Aorta (tissue), 5 donors: ENCODE measurements around the gene PNLIPRP2. TPM values are rescaled to one million over a fixed set of nuclear protein-coding genes. Genes with fewer than 3 reads are reported as not detected.

Experiments
- ATAC-seq: fragments of 200-7000 bp; cut with Tn5 transposase; one replicate; pipeline ENCODE4 v1.9.1; 2022; ENCODE audit warnings: moderate library complexity; ENCODE audit not compliant: low FRiP score
- DNase-seq, 2 donors: peaks; one replicate each; pipeline ENCODE4 v3.0.0-alpha.2; 2020
- H3K27ac ChIP-seq, 2 donors: one replicate each; pipeline ENCODE4 v1.5.1; 2013; ENCODE audit warnings: low read length in 2 of 2, mild to moderate bottlenecking in 2 of 2, moderate library complexity in 2 of 2, control low read depth in 1 of 2, inconsistent platforms in 1 of 2, low read depth in 1 of 2
- H3K27me3 ChIP-seq, 2 donors: one replicate each; pipeline ENCODE4 v1.6.1; 2013; ENCODE audit warnings: control low read depth in 1 of 2, low read length in 1 of 2, mild to moderate bottlenecking in 1 of 2, moderate library complexity in 1 of 2; ENCODE audit not compliant: insufficient read depth in 2 of 2, control insufficient read depth in 1 of 2
- H3K36me3 ChIP-seq, 2 donors: one replicate each; pipeline ENCODE4 v1.6.1; 2013; ENCODE audit warnings: control low read depth in 1 of 2, low read length in 1 of 2, mild to moderate bottlenecking in 1 of 2; ENCODE audit not compliant: insufficient read depth in 2 of 2, control insufficient read depth in 1 of 2
- H3K4me1 ChIP-seq, 2 donors: one replicate each; pipeline ENCODE4 v1.6.1; 2013; ENCODE audit warnings: low read length in 2 of 2, control low read depth in 1 of 2, mild to moderate bottlenecking in 1 of 2, moderate library complexity in 1 of 2; ENCODE audit not compliant: insufficient read depth in 2 of 2, control insufficient read depth in 1 of 2
- H3K4me3 ChIP-seq, 2 donors: one replicate each; pipeline ENCODE4 v1.5.1; 2013; ENCODE audit warnings: low read length in 2 of 2, control low read depth in 1 of 2, mild to moderate bottlenecking in 1 of 2
- H3K9me3 ChIP-seq: one replicate; pipeline ENCODE4 v1.6.1; 2013; ENCODE audit warnings: mild to moderate bottlenecking, low read length; ENCODE audit not compliant: control insufficient read depth
- WGBS, 2 donors: extraction: QIAGEN DNeasy Blood & Tissue Kit; methylation state at CpG; one replicate each; pipeline ENCODE4 v1.1.7; 2013; 5-methylcytosine and 5-hydroxymethylcytosine counted together
- intact Hi-C, 2 donors: fragments of 100-400 bp; cut with DNase I; formaldehyde crosslinking; loops; one replicate each; pipeline versions ENCODE4 v1.14.2 to v1.15.0; 2022
- polyA plus RNA-seq, 2 donors: library from polyadenylated mRNA; stranded (reverse); fragments of 200-250 nt; gene quantifications; one replicate each; pipeline ENCODE4 v1.2.3, GENCODE V29; 2013
- total RNA-seq, 2 donors: library from RNA; stranded (reverse); fragmentation: NEBNext Ultra II Directional; extraction: Animal tissue kit (Norgen Biotek cat#: 25700); gene quantifications; one replicate each; pipeline ENCODE4 v1.2.1, GENCODE V29; 2021
- donor health status: healthy with polysubstance abuse.
- donor health status: Bipolar disorder and iron deficiency.
- donor health status: DM: no; HTN: no; CAD: no.
- donor health status: DM: no; HTN: no; CAD: no.
- donor health status: DM: yes; HTN: yes; CAD: no.

The PNLIPRP2 gene
- total and polyA plus RNA-seq, 4 donors: 0.77 to 4.3 (median 1.2) TPM; not detected in 1

GRCh38 chr10:116594525-116595035 lies 26.2 kb upstream of the PNLIPRP2 start:
- ATAC-seq: no peak
- Histone ChIP-seq H3K27ac (no peak overlapping the region), H3K9me3 (peaks cover 2% of the 10 kb centered on the region), H3K27me3 (peaks cover 0 to 1% of the 10 kb centered on the region in 2 donors), H3K4me3 (no peak overlapping the region), H3K4me1 (no peaks in the 10 kb centered on the region), H3K36me3 (no peaks in the 10 kb centered on the region)
- no peak for DNase-seq
- WGBS, 2 donors: 90 to 92% methylated on average over 7 of the region's 7 CpGs
- intact Hi-C loops: no loop called here

DNA sequence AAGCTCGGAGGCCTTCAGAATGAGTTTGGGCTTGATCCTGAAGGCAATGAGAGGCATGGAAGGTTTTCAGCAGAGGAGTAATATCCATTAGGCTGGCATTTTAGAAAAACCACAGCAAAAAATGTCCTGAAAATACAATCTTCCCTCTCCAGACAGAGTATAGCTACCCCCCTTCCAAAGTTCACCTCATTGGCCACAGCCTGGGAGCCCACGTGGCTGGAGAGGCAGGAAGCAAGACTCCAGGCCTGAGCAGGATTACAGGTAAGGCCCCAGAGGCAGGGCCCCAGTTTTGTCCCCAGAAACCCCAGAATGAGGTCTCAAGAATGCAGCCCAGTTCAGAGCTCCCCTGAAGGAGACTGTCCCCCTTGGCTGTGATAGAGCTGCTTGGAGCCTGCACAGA lies 24.7 kb upstream of the PNLIPRP2 start:
- ATAC-seq: no peak

GRCh38 chr10:116597543-116597942 lies 23.2 kb upstream of the PNLIPRP2 start:
- Histone ChIP-seq H3K27me3 (no peaks in the 10 kb centered on the region), H3K9me3 (no peaks in the 10 kb centered on the region), H3K4me3 (no peak overlapping the region), H3K27ac (no peak overlapping the region), H3K4me1 (no peaks in the 10 kb centered on the region), H3K36me3 (no peaks in the 10 kb centered on the region)
- WGBS, 2 donors: 87 to 90% methylated on average over 5 of the region's 5 CpGs
- no peak for ATAC-seq
- no peak for DNase-seq
- intact Hi-C loops: no loop called here

More for the DNA sequence above, 24.7 kb upstream of the PNLIPRP2 start:
- WGBS, 2 donors: 70 to 77% methylated on average over 2 of the region's 2 CpGs
- Histone ChIP-seq H3K9me3 (no peaks in the 10 kb centered on the region), H3K4me3 (no peak overlapping the region), H3K27ac (no peak overlapping the region), H3K36me3 (no peaks in the 10 kb centered on the region), H3K4me1 (no peaks in the 10 kb centered on the region), H3K27me3 (peaks cover 0 to 1% of the 10 kb centered on the region in 2 donors)
- no peak for DNase-seq
- intact Hi-C loops: no loop called here

- no peaks in the 10 kb centered on the region for H3K9me3 ChIP-seq
- H3K36me3 ChIP-seq: no peaks in the 10 kb centered on the region
- intact Hi-C loops: no loop called here
- H3K27me3 ChIP-seq: no peaks in the 10 kb centered on the region
- no peak overlapping the region for H3K4me3 ChIP-seq
- ATAC-seq (no peak), DNase-seq (no peak)
- no peaks in the 10 kb centered on the region for H3K4me1 ChIP-seq
- H3K27ac ChIP-seq: no peak overlapping the region
Observed at GRCh38 chr10:116598329-116598728, 22.4 kb upstream of the PNLIPRP2 start.

DNA sequence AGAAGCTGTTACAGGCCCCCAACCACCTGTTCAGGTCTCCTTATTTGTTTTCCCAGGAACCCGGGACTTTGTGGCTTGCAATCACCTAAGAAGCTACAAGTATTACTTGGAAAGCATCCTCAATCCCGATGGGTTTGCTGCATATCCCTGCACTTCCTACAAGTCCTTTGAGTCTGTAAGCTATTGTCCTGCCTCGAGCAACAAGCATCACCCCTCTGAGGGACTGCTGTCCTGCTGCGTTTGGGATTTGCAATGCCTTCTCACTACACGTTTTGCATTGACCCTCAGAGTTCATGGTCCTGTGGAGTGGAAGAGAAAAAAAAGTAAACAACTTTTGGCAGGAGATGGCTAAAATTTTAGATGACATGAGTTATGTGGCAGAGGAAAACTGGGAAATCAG lies 20.8 kb upstream of the PNLIPRP2 start:
- Histone ChIP-seq H3K27me3 (no peaks in the 10 kb centered on the region), H3K27ac (no peak overlapping the region), H3K9me3 (no peaks in the 10 kb centered on the region), H3K4me1 (no peaks in the 10 kb centered on the region), H3K4me3 (no peak overlapping the region), H3K36me3 (no peaks in the 10 kb centered on the region)
- DNase-seq (no peak), ATAC-seq (no peak)
- intact Hi-C loops: no loop called here
- 43 to 51% methylated on average over 5 of the region's 5 CpGs for WGBS, 2 donors

DNA sequence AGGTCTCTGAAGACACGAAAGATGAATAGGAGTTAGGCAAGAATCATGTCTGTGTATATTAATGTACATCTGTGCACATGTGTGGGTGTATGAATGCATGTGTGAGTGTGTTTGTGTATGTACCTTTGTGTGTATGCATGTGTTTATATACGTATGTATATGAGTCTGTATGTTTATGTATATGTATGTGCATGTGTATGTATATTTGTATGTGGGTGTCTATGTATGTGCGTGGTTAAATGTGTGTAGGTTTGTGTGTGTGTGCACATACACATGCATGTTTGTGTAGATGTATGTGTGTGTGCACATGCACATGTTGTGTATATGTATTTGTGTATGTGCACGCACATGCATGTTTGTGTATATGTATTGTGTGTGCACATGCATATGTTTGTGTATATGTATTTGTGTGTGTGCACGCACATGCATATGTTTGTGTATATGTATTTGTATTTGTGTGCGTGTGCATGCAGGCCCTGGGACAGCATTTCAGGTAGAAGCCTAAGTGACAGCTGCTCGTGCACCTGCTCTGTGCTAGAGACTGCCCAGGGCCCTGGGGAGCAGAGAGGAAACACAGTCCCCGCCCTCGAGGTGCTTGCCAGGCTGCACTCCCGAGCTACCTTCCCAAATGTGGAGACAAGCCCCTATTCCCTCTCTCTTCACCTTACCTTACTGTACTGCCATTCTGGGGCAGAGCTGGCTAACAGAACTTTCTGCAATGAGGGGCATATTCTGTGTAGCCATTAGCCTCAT lies 17.9 kb upstream of the PNLIPRP2 start:
- WGBS, 2 donors: 87 to 88% methylated on average over 10 of the region's 10 CpGs

GRCh38 chr10:116606061-116606483 lies 14.7 kb upstream of the PNLIPRP2 start:
- H3K4me1 ChIP-seq: no peaks in the 10 kb centered on the region
- no peak for ATAC-seq
- WGBS, 2 donors: 69 to 72% methylated on average over 8 of the region's 8 CpGs
- no peaks in the 10 kb centered on the region for H3K36me3 ChIP-seq
- H3K27ac ChIP-seq: no peak overlapping the region
- no peak overlapping the region for H3K4me3 ChIP-seq
- H3K9me3 ChIP-seq: peaks cover 7% of the 10 kb centered on the region
- DNase-seq: no peak
- intact Hi-C loops: no loop called here
- no peaks in the 10 kb centered on the region for H3K27me3 ChIP-seq

More for the DNA sequence above, 17.9 kb upstream of the PNLIPRP2 start:
- Histone ChIP-seq H3K9me3 (no peaks in the 10 kb centered on the region), H3K27me3 (no peaks in the 10 kb centered on the region), H3K27ac (no peak overlapping the region), H3K4me1 (no peaks in the 10 kb centered on the region), H3K4me3 (no peak overlapping the region), H3K36me3 (no peaks in the 10 kb centered on the region)
- no peak for ATAC-seq
- no peak for DNase-seq
- intact Hi-C loops: no loop called here

GRCh38 chr10:116607336-116607735 lies 13.4 kb upstream of the PNLIPRP2 start:
- no peak for ATAC-seq
- no peak for DNase-seq
- Histone ChIP-seq H3K4me1 (no peaks in the 10 kb centered on the region), H3K4me3 (no peak overlapping the region), H3K27me3 (no peaks in the 10 kb centered on the region), H3K36me3 (no peaks in the 10 kb centered on the region), H3K9me3 (peaks cover 9% of the 10 kb centered on the region), H3K27ac (no peak overlapping the region)
- intact Hi-C loops: no loop called here
- 71 to 73% methylated on average over 6 of the region's 6 CpGs for WGBS, 2 donors
